Activated CD4-positive, alpha-beta T cell treated with anti-CD3 and anti-CD28 coated beads for 24 hours (primary cell): Measurements from ENCODE around the gene RABL6.
"Not testable (repeated sequence)": the region's sequence is repeated elsewhere in the genome, so short reads cannot be mapped to it uniquely, and the experiment has no call there.

Experiments
- DNase-seq, 2 donors: peaks; one replicate each; pipeline ENCODE4 v3.0.0-alpha.2; 2020; ENCODE audit warnings: low read depth in 2 of 2

Gene RABL6

GRCh38 chr9:136833381-136834048 is 25.8 kb downstream of the RABL6 start:
- DNase-seq, result not testable (repeated sequence)

- no peak for DNase-seq
These were observed 27.6 kb downstream of the RABL6 start for GRCh38 chr9:136835162-136835931.

GRCh38 chr9:136835932-136836904 is 28.5 kb downstream of the RABL6 start:
- no peak for DNase-seq

- DNase-seq, result no peak
These were observed 29.6 kb downstream of the RABL6 start for GRCh38 chr9:136837146-136837855.

GRCh38 chr9:136837856-136838277 is 30.1 kb downstream of the RABL6 start:
- DNase-seq, result not testable (repeated sequence)

GRCh38 chr9:136838314-136839228 is 30.8 kb downstream of the RABL6 start:
- DNase-seq, result no peak

- DNase-seq, result no peak
These were observed 31.7 kb downstream of the RABL6 start for GRCh38 chr9:136839229-136840139.

- DNase-seq, result no peak
These were observed 32.6 kb downstream of the RABL6 start for GRCh38 chr9:136840140-136840876.

- DNase-seq, result no peak
These were observed 33.3 kb downstream of the RABL6 start for GRCh38 chr9:136840877-136841645.

GRCh38 chr9:136841646-136842379 is 34.1 kb downstream of the RABL6 start:
- DNase-seq, result not testable (repeated sequence)

- peak; percentile 57 to 71 for DNase-seq
These were observed 34.7 kb downstream of the RABL6 start, which contains the start of gene AJM1 for GRCh38 chr9:136842380-136842948. Gene AJM1 (plus strand): TSS chr9:136842478. CDS start chr9:136844415, 1,937 bp downstream.

GRCh38 chr9:136843159-136843800 is 35.5 kb downstream of the RABL6 start:
- not testable (repeated sequence) for DNase-seq

- DNase-seq, result peak; percentile 43 to 57
These were observed 36.3 kb downstream of the RABL6 start for GRCh38 chr9:136843801-136844740.

- no peak for DNase-seq
These were observed 37.2 kb downstream of the RABL6 start for GRCh38 chr9:136844761-136845464.
